LHCN-M2 (cell line): ENCODE measurements around the gene ACTR3. TPM values are rescaled to one million over a fixed set of nuclear protein-coding genes. Genes with fewer than 3 reads are reported as not detected.

Experiments used
- DNase-seq: peaks from one replicate; pipeline ENCODE4 v3.0.0-alpha.2; 2012; ENCODE audit warnings: low read depth
- total RNA-seq: library from RNA; depleted of rRNA; stranded (reverse); fragments of >200 nt; gene quantifications from 2 replicates; pipeline ENCODE4 v1.2.3, GENCODE V29; 2014

The ACTR3 gene
- total RNA-seq, 1 experiment from 2014 or later, result 331 TPM

GRCh38 chr2:113876503-113877387, 13.1 kb upstream of the ACTR3 start:
- no peak for DNase-seq

GRCh38 chr2:113877711-113878598, 11.9 kb upstream of the ACTR3 start:
- peak; percentile 62 for DNase-seq

GRCh38 chr2:113878743-113879142, 11.1 kb upstream of the ACTR3 start:
- DNase-seq, result no peak

GRCh38 chr2:113879457-113879856, 10.4 kb upstream of the ACTR3 start:
- DNase-seq, result no peak

- DNase-seq, result peak; percentile 90
Observed at GRCh38 chr2:113886479-113887008, 3.3 kb upstream of the ACTR3 start.

GRCh38 chr2:113887009-113887792, 2.7 kb upstream of the ACTR3 start:
- DNase-seq, result no peak

GRCh38 chr2:113888641-113889470, 1.0 kb upstream of the ACTR3 start:
- DNase-seq, result no peak

- peak; percentile 66 for DNase-seq
Observed at GRCh38 chr2:113890253-113891235, 655 bp downstream of the ACTR3 start.

GRCh38 chr2:113891265-113891959, 1.5 kb downstream of the ACTR3 start:
- DNase-seq, result no peak

- DNase-seq, result no peak
Observed at GRCh38 chr2:113892004-113892710, 2.3 kb downstream of the ACTR3 start.

- peak; percentile 87 for DNase-seq
Observed at GRCh38 chr2:113894156-113894743, 4.4 kb downstream of the ACTR3 start.

GRCh38 chr2:113895301-113895700, 5.4 kb downstream of the ACTR3 start:
- no peak for DNase-seq

GRCh38 chr2:113895819-113896563, 6.1 kb downstream of the ACTR3 start:
- DNase-seq, result no peak

- peak; percentile 10 for DNase-seq
Observed at GRCh38 chr2:113896791-113897190, 6.9 kb downstream of the ACTR3 start.

- DNase-seq, result no peak
Observed at GRCh38 chr2:113898081-113898480, 8.2 kb downstream of the ACTR3 start.

GRCh38 chr2:113899166-113899565, 9.3 kb downstream of the ACTR3 start:
- DNase-seq, result no peak

GRCh38 chr2:113901943-113902342, 12.1 kb downstream of the ACTR3 start:
- DNase-seq, result no peak
